ENCODE measurements around the gene CLDN10.

DNA sequence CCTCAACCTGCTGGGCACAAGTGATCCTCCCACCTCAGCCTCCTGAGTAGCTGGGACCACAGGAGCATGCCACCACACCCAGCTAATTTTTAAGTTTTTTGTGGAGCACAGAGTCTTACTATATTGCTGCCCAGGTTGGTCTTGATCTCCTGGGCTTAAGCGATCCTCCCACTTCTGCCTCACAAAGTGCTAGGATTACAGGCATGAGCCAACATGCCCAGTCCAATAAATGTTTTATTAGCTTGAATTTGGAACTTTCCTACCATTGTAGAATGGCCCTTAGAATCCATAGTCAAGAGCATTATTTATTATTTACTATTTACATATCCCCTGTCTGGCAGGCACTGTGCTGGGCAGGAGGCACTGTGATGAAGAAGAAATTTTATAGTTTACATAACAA lies 39.6 kb upstream of the CLDN10 start:
- no peak for TF ChIP-seq TAF1 (IDR thresholded peaks at IDR 0.05; ENCODE audit: low read depth)
- no peak for TF ChIP-seq TEAD4 (IDR thresholded peaks at IDR 0.05)

Measured in Ishikawa (cell line).